ENCODE measurements around the gene DDB1. TPM values are rescaled to one million over a fixed set of nuclear protein-coding genes. Genes with fewer than 3 reads are reported as not detected.

Gene DDB1
- 158 TPM for total RNA-seq

GRCh38 chr11:61332797-61333549 is at the start of gene DDB1, which contains the start of gene TKFC:
DDB1 (minus strand) TSS chr11:61333105; CDS start chr11:61332968, 137 bp downstream.
TKFC (plus strand) TSS chr11:61333228; CDS start chr11:61334729, 1,501 bp downstream.
- DNase-seq = peak; percentile 79

- DNase-seq = no peak
Observed at GRCh38 chr11:61380884-61381283, 48.0 kb upstream of the DDB1 start.

GRCh38 chr11:61378713-61379313 is 45.9 kb upstream of the DDB1 start:
- peak; percentile 57 for DNase-seq

GRCh38 chr11:61377461-61378160 is 44.7 kb upstream of the DDB1 start:
- DNase-seq = no peak

- DNase-seq = no peak
Observed at GRCh38 chr11:61375761-61376108, 42.8 kb upstream of the DDB1 start.

- no peak for DNase-seq
Observed at GRCh38 chr11:61372659-61373420, 39.9 kb upstream of the DDB1 start.

GRCh38 chr11:61370349-61371005 is 37.6 kb upstream of the DDB1 start:
- no peak for DNase-seq

- no peak for DNase-seq
Observed at GRCh38 chr11:61369372-61370348, 36.8 kb upstream of the DDB1 start.

- no peak for DNase-seq
Observed at GRCh38 chr11:61368646-61369045, 35.7 kb upstream of the DDB1 start.

GRCh38 chr11:61367406-61367805 is 34.5 kb upstream of the DDB1 start:
- DNase-seq = no peak

GRCh38 chr11:61364012-61364675 is 31.2 kb upstream of the DDB1 start:
- no peak for DNase-seq

- peak; percentile 58 for DNase-seq
Observed at GRCh38 chr11:61362542-61362875, 29.6 kb upstream of the DDB1 start.

- DNase-seq = peak; percentile 95
Observed at GRCh38 chr11:61361741-61362541, 29.0 kb upstream of the DDB1 start, which contains the start of the genes CYB561A3 and TMEM138. CYB561A3 (minus strand) TSS chr11:61361882; CDS start chr11:61356713, 5,169 bp downstream. TMEM138 (plus strand) TSS chr11:61362374; CDS start chr11:61364391, 2,017 bp downstream.

GRCh38 chr11:61361237-61361740 is 28.4 kb upstream of the DDB1 start:
- no peak for DNase-seq

GRCh38 chr11:61359516-61359915 is 26.6 kb upstream of the DDB1 start:
- no peak for DNase-seq

- no peak for DNase-seq
Observed at GRCh38 chr11:61358566-61358965, 25.7 kb upstream of the DDB1 start.

- no peak for DNase-seq
Observed at GRCh38 chr11:61357894-61358239, 25.0 kb upstream of the DDB1 start.

GRCh38 chr11:61357233-61357893 is 24.5 kb upstream of the DDB1 start:
- DNase-seq = no peak

GRCh38 chr11:61356706-61357105 is 23.8 kb upstream of the DDB1 start:
- no peak for DNase-seq
